Hindlimb muscle (tissue), 1 donor: ENCODE measurements around the gene SLC35A4. TPM values are rescaled to one million over a fixed set of nuclear protein-coding genes. Genes with fewer than 3 reads are reported as not detected.

Source experiments
- DNase-seq: peaks from one replicate; pipeline ENCODE4 v3.0.0-alpha.2; 2013
- polyA plus RNA-seq: library from polyadenylated mRNA; unstranded; fragments of 120-200 nt; gene quantifications from one replicate; pipeline ENCODE4 v1.2.1, GENCODE V29; 2013; ENCODE audit not compliant: insufficient read length

The SLC35A4 gene
- polyA plus RNA-seq: 59.9 TPM

GRCh38 chr5:140564196-140565023, at the start of gene SLC35A4, which contains the start of gene APBB3:
TSS of gene SLC35A4 (plus strand) at chr5:140564828. CDS start at chr5:140567170, 2,342 bp downstream.
TSS of gene APBB3 (minus strand) at chr5:140564598. CDS start at chr5:140564245, 353 bp downstream.
- peak; percentile 98 for DNase-seq

GRCh38 chr5:140524003-140524402, 40.6 kb upstream of the SLC35A4 start:
- DNase-seq: no peak

DNA sequence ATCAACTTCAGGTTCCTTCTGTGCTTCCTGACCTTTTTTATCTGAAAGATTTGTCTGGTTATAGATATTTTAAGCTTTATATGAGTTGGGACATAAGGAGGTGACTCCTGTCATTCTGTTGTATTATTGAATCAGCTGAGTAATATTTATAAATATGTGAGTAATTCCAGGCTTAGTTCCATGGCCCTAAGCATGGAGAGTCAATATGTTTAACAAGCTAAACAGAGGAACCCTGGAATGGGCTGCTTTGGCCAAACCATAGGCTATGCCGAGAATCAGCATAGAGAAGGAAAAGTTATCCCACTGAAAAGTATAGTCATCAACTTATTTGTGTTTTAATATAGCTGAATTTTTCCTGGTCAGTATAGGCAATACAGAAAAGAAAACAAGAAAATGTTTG, 24.4 kb upstream of the SLC35A4 start:
- no peak for DNase-seq

DNA sequence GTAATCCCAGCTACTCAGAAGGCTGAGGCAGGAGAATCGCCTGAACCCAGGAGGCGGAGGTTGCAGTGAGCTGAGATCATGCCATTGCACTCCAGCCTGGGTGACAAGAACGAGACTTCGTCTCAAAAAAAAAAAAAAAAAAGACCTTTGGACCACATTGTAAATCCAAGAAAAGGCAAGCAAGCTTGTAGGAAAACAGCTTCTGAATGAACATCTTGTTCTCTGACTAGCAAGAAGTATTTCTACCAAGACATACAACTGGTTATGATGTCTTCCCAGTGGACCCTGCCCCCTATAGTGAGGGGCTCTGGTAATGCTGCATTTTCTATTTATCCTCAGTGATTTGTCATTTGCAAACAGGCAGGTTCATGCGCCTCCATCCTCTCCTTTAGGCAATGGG, 21.7 kb upstream of the SLC35A4 start:
- no peak for DNase-seq

GRCh38 chr5:140544986-140545385, 19.6 kb upstream of the SLC35A4 start:
- no peak for DNase-seq

- DNase-seq: no peak
Observed at GRCh38 chr5:140545606-140546005, 19.0 kb upstream of the SLC35A4 start.

DNA sequence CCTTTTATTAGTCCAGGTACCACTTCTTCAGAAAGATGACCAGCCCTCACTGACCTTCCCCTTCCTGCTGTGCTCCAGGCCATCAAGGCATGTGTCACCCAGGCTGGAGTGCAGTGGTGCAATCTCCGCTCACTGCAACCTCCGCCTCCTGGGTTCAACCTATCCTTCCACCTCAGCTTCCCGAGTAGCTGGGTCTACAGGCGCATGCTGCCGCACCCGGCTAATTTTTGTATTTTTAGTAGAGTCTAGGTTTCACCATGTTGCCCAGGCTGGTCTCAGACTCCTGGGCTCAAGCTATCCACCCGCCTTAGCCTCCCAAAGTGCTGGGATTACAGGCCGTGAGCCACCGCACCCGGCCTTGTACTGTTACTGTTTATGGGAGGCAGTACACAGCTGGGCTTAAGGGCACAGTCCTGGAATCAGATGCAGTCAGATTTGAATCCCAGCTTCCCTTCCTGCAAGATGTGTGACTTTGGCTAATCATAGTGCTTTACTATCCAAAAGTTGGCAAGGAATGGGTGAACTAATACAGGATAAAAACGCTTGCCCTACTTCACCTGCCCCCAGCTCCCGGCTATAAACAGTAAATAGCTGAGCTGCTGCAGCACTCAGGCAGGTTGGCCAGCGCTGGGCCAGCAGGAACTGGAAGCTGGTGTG, 17.6 kb upstream of the SLC35A4 start:
- DNase-seq: no peak

GRCh38 chr5:140547508-140548299, 16.9 kb upstream of the SLC35A4 start, which contains the start of gene EIF4EBP3:
TSS of gene EIF4EBP3 (plus strand) at chr5:140547662. CDS start at chr5:140547738, 76 bp downstream.
- peak; percentile 97 for DNase-seq

DNA sequence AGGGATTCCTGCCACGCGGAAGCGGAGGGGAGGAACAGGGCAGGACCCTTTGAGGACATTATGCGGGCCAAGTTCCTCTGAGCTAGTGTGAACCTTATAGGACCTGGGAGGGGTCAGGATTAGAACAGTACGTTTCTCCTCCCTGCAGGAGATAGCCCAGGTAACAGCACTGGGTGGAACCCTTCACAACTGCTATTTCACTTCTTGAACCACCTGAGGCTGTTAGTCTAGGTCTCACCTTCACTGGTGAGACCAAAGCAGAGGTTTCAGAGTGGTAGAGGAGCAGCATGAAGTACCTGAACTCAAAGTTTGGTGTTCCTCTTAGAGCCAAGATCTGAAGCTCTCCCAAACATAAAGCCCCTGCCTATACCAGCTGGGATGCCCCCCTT, 16.3 kb upstream of the SLC35A4 start:
- DNase-seq: no peak

GRCh38 chr5:140548791-140549190, 15.8 kb upstream of the SLC35A4 start:
- DNase-seq: no peak

GRCh38 chr5:140549237-140550144, 15.1 kb upstream of the SLC35A4 start:
- DNase-seq: peak; percentile 29

- no peak for DNase-seq
Observed at GRCh38 chr5:140550147-140551079, 14.2 kb upstream of the SLC35A4 start.

GRCh38 chr5:140551872-140552271, 12.8 kb upstream of the SLC35A4 start:
- no peak for DNase-seq

- DNase-seq: no peak
Observed at GRCh38 chr5:140553657-140554056, 11.0 kb upstream of the SLC35A4 start.

DNA sequence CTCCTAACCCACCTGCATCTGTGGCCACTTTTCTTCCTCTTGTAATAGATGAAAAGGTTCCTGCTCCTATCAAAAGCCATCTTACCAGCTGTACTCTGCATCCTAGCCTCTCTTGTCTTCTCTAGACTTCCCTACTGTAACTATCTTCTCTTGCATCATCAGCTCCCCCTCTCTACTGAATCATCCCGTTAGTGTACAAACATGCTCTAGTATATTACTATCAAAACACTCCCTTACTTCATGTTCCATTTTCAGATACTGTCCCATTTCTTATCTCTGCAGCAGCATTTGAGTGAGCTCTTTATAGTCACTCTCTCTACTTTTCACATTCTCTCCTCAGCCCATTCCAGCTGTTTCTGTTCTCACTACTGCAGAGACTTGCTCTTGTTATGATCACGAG, 10.2 kb upstream of the SLC35A4 start:
- no peak for DNase-seq

- no peak for DNase-seq
Observed at GRCh38 chr5:140555747-140556312, 8.8 kb upstream of the SLC35A4 start.

DNA sequence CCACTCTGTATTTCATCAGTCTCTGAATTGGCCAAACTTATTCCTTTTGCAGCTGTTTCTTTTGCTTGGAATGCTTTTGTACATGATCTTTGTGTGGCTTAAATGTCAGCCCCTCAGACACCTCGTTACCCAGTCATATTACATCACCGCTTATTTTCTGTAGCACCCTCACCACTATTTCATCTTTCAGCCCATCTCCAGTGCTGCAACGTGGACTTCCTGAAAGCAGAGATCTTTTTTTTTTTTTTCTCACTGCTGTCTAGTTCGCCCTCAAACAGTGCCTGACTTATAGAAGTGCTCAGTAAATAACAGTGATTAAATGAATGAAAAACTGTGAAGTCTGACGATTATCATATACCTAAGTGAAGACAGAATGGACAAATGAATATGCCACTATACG, 8.2 kb upstream of the SLC35A4 start:
- no peak for DNase-seq

GRCh38 chr5:140557136-140557805, 7.4 kb upstream of the SLC35A4 start, which contains the start of gene SRA1:
TSS of gene SRA1 (minus strand) at chr5:140557473. CDS start at chr5:140557452, 21 bp downstream.
- DNase-seq: peak; percentile 93

- DNase-seq: no peak
Observed at GRCh38 chr5:140557965-140558364, 6.7 kb upstream of the SLC35A4 start.

GRCh38 chr5:140558542-140558941, 6.1 kb upstream of the SLC35A4 start:
- DNase-seq: no peak
